Activated CD4-positive, CD25-positive, alpha-beta regulatory T cell treated with anti-CD3 and anti-CD28 coated beads, Interleukin-2, amount 50 U/mL, for 24 hours (primary cell): Measurements from ENCODE around the gene NCR1.
"Not testable (repeated sequence)": the region's sequence is repeated elsewhere in the genome, so short reads cannot be mapped to it uniquely, and the experiment has no call there.

Experiments
- ATAC-seq, 2 donors: fragments of 150-1000 bp; cut with Tn5 transposase; one replicate each; pipeline ENCODE4 v1.10.0; 2021; ENCODE audit warnings: mild to moderate bottlenecking in 1 of 2, moderate library complexity in 1 of 2

Gene NCR1

GRCh38 chr19:54916822-54917221 lies 10.9 kb downstream of the NCR1 start:
- ATAC-seq, result no peak

- ATAC-seq, result no peak
Observed at GRCh38 chr19:54918499-54918898, 12.6 kb downstream of the NCR1 start.

- ATAC-seq, result not testable (repeated sequence)
Observed at GRCh38 chr19:54919646-54920563, 14.0 kb downstream of the NCR1 start.

- no peak for ATAC-seq
Observed at GRCh38 chr19:54921082-54921481, 15.1 kb downstream of the NCR1 start.

- ATAC-seq, result no peak
Observed at GRCh38 chr19:54923276-54923675, 17.3 kb downstream of the NCR1 start.

- ATAC-seq, result no peak
Observed at GRCh38 chr19:54928299-54928698, 22.4 kb downstream of the NCR1 start.

GRCh38 chr19:54937926-54938325 lies 32.0 kb downstream of the NCR1 start:
- no peak for ATAC-seq

GRCh38 chr19:54938906-54939305 lies 33.0 kb downstream of the NCR1 start:
- ATAC-seq, result no peak

GRCh38 chr19:54939538-54939937 lies 33.6 kb downstream of the NCR1 start:
- ATAC-seq, result not testable (repeated sequence)

- not testable (repeated sequence) for ATAC-seq
Observed at GRCh38 chr19:54943772-54944361, 37.9 kb downstream of the NCR1 start.

GRCh38 chr19:54947381-54947780 lies 41.4 kb downstream of the NCR1 start, which contains the start of gene NLRP7:
Gene NLRP7 (minus strand): TSS chr19:54947530.
- ATAC-seq, result no peak

- peak in 1 of 2 donors; percentile 20 for ATAC-seq
Observed at GRCh38 chr19:54949412-54949811, 43.5 kb downstream of the NCR1 start.

- ATAC-seq, result not testable (repeated sequence)
Observed at GRCh38 chr19:54950580-54950979, 44.6 kb downstream of the NCR1 start.

- ATAC-seq, result no peak
Observed at GRCh38 chr19:54952591-54953344, 46.8 kb downstream of the NCR1 start.

- ATAC-seq, result not testable (repeated sequence)
Observed at GRCh38 chr19:54953345-54953713, 47.4 kb downstream of the NCR1 start.

GRCh38 chr19:54955376-54955775 lies 49.4 kb downstream of the NCR1 start:
- no peak for ATAC-seq

- ATAC-seq, result no peak
Observed at GRCh38 chr19:54959840-54960239, 53.9 kb downstream of the NCR1 start.
